Chondrocyte (in vitro differentiated cells): ENCODE data around the gene HIP1. TPM values are rescaled to one million over a fixed set of nuclear protein-coding genes. Genes with fewer than 3 reads are reported as not detected.
A peak's percentile ranks its signal among the peaks of the same experiment; 100 is the strongest.
"Not testable (repeated sequence)": the region's sequence is repeated elsewhere in the genome, so short reads cannot be mapped to it uniquely, and the experiment has no call there.

ENCODE experiments used
- DNase-seq: peaks from one replicate; pipeline ENCODE4 v3.0.0; 2021; ENCODE audit warnings: mixed read lengths, low spot score
- H3K27ac Mint-ChIP-seq: one replicate; pipeline ENCODE4 v1.8.0; 2021; ENCODE audit warnings: mild to moderate bottlenecking, moderate library complexity, mixed read lengths; ENCODE audit not compliant: unreplicated experiment
- H3K27me3 Mint-ChIP-seq: 2 replicates; pipeline ENCODE4 v1.8.0; 2021; ENCODE audit warnings: low read depth, mixed read lengths
- H3K36me3 Mint-ChIP-seq: 2 replicates; pipeline ENCODE4 v1.8.0; 2021; ENCODE audit warnings: low read depth, mixed read lengths
- H3K4me1 Mint-ChIP-seq: 2 replicates; pipeline ENCODE4 v1.8.0; 2021; ENCODE audit warnings: low read depth, mild to moderate bottlenecking, mixed read lengths
- H3K4me3 Mint-ChIP-seq: one replicate; pipeline ENCODE4 v1.8.0; 2021; ENCODE audit warnings: mild to moderate bottlenecking, moderate library complexity, mixed read lengths; ENCODE audit not compliant: unreplicated experiment
- H3K9me3 Mint-ChIP-seq: 2 replicates; pipeline ENCODE4 v1.8.0; 2021; ENCODE audit warnings: low read depth, mixed read lengths
- total RNA-seq: library from RNA; stranded (reverse); gene quantifications from 3 replicates; pipeline ENCODE4 v1.2.1, GENCODE V29; 2021
- TF ChIP-seq, protein P1 (sequence below): fragments of 200-600 bp; sonication (generic); IDR thresholded peaks from 2 replicates; pipeline ENCODE4 v1.5.0; 2021; ENCODE audit warnings: antibody characterized with exemption, mild to moderate bottlenecking, moderate library complexity

Gene HIP1
- total RNA-seq, 1 donor from 2014 or later = 46.6 TPM

- TF ChIP-seq, protein P1, sequence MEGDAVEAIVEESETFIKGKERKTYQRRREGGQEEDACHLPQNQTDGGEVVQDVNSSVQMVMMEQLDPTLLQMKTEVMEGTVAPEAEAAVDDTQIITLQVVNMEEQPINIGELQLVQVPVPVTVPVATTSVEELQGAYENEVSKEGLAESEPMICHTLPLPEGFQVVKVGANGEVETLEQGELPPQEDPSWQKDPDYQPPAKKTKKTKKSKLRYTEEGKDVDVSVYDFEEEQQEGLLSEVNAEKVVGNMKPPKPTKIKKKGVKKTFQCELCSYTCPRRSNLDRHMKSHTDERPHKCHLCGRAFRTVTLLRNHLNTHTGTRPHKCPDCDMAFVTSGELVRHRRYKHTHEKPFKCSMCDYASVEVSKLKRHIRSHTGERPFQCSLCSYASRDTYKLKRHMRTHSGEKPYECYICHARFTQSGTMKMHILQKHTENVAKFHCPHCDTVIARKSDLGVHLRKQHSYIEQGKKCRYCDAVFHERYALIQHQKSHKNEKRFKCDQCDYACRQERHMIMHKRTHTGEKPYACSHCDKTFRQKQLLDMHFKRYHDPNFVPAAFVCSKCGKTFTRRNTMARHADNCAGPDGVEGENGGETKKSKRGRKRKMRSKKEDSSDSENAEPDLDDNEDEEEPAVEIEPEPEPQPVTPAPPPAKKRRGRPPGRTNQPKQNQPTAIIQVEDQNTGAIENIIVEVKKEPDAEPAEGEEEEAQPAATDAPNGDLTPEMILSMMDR = no peak
- Mint-ChIP-seq H3K9me3 (no peaks in the 10 kb centered on the region), H3K36me3 (peaks cover 30% of the 10 kb centered on the region), H3K4me3 (no peak overlapping the region), H3K27ac (peak overlapping the region; percentile 25), H3K4me1 (peaks cover 12% of the 10 kb centered on the region), H3K27me3 (no peaks in the 10 kb centered on the region)
- no peak for DNase-seq
Measured at GRCh38 chr7:75534727-75535307, 203.9 kb downstream of the HIP1 start.

GRCh38 chr7:75533926-75534325 lies 204.8 kb downstream of the HIP1 start:
- TF ChIP-seq, protein P1 = no peak
- no peak overlapping the region for H3K4me3 Mint-ChIP-seq

DNA sequence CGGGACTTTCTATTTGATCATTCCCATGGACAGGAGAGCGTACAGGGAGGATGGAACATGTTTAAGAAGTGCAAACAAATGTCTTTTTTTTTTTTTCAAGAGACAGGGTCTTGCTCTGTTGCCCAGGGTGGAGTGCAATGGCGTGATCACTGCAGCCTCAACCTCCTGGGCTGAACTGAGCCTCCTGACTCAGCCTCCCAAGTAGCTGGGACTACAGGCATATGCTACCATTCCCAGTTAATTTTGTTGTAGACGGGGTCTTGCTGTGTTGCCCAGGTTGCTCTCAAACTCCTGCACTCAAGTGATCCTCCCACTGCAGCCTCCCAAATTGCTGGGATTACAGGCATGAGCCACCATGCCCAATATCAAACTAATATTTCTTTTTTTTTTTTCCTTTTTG lies 206.1 kb downstream of the HIP1 start:
- no peak overlapping the region for H3K4me3 Mint-ChIP-seq
- no peak overlapping the region for H3K27ac Mint-ChIP-seq
- TF ChIP-seq, protein P1 = no peak
- H3K27me3 Mint-ChIP-seq = no peaks in the 10 kb centered on the region
- H3K4me1 Mint-ChIP-seq = peaks cover 16% of the 10 kb centered on the region
- no peaks in the 10 kb centered on the region for H3K9me3 Mint-ChIP-seq
- H3K36me3 Mint-ChIP-seq = peaks cover 16% of the 10 kb centered on the region
- DNase-seq = no peak

More at GRCh38 chr7:75533926-75534325, 204.8 kb downstream of the HIP1 start:
- DNase-seq = no peak
- H3K9me3 Mint-ChIP-seq = no peaks in the 10 kb centered on the region
- H3K27ac Mint-ChIP-seq = no peak overlapping the region
- H3K36me3 Mint-ChIP-seq = peaks cover 22% of the 10 kb centered on the region
- H3K4me1 Mint-ChIP-seq = peaks cover 12% of the 10 kb centered on the region
- H3K27me3 Mint-ChIP-seq = no peaks in the 10 kb centered on the region

DNA sequence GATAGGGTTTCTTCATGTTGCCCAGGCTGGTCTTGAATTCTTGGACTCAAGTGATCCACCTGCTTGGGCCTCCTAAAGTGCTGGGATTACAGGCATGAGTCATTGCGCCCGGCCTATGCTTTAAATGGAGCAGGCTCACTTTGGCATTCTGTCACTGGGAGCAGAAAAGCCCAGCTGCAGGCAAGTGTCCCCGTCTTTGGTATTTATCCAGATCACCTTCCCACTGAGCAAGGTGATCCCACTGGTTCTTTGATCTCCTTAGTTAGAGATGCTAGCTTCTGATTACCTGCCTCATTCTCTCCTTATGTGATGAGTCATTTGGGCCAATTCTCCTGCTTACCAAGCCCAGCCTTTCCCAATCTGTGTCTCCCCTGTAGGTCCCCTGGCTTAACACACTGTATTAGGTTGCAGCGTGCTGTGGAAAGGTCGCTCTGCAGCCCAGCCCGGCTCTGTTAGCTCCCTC lies 207.4 kb downstream of the HIP1 start:
- Mint-ChIP-seq H3K9me3 (no peaks in the 10 kb centered on the region), H3K27ac (peak overlapping the region; percentile 12), H3K4me1 (peaks cover 26% of the 10 kb centered on the region), H3K27me3 (no peaks in the 10 kb centered on the region), H3K36me3 (peaks cover 9% of the 10 kb centered on the region), H3K4me3 (no peak overlapping the region)
- DNase-seq = no peak
- TF ChIP-seq, protein P1 = no peak

DNA sequence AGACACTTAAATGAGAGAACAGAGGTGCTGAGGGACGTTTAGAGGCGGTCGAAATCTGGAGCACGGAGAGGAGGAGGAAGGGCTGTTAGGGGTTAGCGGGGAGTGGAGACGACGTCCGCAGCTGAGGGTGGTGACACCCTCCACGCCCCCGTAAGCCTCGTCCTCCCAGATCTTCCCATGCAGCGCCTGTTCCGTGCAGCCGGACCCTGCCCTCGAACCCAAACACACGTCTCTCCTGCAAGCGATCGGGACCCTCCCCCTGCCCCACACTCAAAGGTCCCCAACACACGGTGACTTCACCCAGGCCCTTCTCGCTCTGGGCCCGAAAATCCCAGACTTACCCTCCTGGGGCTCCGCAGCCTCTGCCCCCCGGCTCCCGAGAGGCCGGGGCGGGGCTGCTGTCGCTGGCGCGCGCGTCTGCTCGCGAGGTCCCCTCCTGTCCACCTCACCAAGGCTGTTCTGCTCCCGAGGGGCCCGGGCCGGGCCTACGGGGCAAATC lies 211.5 kb downstream of the HIP1 start:
- Mint-ChIP-seq H3K4me1 (peaks cover 26% of the 10 kb centered on the region), H3K4me3 (peak overlapping the region; percentile 79), H3K27ac (peak overlapping the region; percentile 96), H3K36me3 (peaks cover 24% of the 10 kb centered on the region)
- DNase-seq, H3K9me3 Mint-ChIP-seq, H3K27me3 Mint-ChIP-seq: not testable (repeated sequence)

DNA sequence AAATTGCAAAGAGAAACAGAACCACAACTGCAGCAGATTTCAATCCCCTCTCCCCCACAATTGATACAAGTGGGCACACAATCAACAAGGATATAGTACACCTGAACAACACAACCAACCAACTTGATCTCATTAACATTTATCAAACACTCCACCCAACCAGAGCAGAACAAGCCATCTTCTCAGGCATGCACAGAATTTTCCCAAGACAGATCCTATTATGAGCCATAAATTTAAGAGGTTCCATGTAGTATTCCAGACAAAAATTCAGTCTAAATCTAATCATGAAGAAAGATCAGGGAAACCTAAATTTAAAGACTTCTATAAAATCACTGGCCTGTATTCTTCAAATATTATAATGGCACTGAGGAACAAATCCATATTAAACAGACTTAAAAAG lies 217.0 kb downstream of the HIP1 start:
- H3K27me3 Mint-ChIP-seq = not testable (repeated sequence)

GRCh38 chr7:75518842-75519241 lies 219.9 kb downstream of the HIP1 start:
- H3K36me3 Mint-ChIP-seq = peaks cover 35% of the 10 kb centered on the region
- not testable (repeated sequence) for DNase-seq, H3K9me3 Mint-ChIP-seq, H3K27me3 Mint-ChIP-seq, H3K4me3 Mint-ChIP-seq, H3K27ac Mint-ChIP-seq, H3K4me1 Mint-ChIP-seq

More for the DNA sequence above, 217.0 kb downstream of the HIP1 start:
- Mint-ChIP-seq H3K4me1 (peaks cover 20% of the 10 kb centered on the region), H3K36me3 (peaks cover 42% of the 10 kb centered on the region)
- not testable (repeated sequence) for H3K4me3 Mint-ChIP-seq, DNase-seq, H3K27ac Mint-ChIP-seq, H3K9me3 Mint-ChIP-seq

GRCh38 chr7:75509033-75509432 lies 229.7 kb downstream of the HIP1 start:
- DNase-seq, H3K9me3 Mint-ChIP-seq, H3K4me1 Mint-ChIP-seq, H3K27ac Mint-ChIP-seq, H3K4me3 Mint-ChIP-seq, H3K36me3 Mint-ChIP-seq, H3K27me3 Mint-ChIP-seq: not testable (repeated sequence)

DNA sequence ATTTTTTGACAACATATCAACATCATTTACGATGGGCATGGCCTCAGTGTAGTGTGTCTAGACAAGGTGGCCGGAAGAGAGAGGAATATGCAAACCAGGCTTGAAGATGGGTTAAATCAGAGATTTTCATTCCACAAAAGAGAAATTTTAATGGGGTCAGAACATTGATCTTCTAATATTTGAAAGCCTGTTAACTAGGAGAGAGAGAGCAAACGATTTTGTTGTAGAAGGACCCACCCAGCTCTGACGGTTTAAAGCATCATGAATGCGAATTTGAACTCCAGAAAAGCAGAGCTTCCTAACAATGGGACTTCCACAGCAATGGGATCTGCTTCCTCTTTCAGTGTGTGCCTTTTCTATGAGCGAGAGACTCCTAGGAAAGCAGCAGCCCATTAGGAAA lies 246.7 kb downstream of the HIP1 start, which contains the start of gene SPDYE5:
Gene SPDYE5 (plus strand): TSS at position 301 of the 400 bp plus-strand sequence. CDS start 1,728 bp downstream, outside the sequence.
- not testable (repeated sequence) for H3K36me3 Mint-ChIP-seq, H3K9me3 Mint-ChIP-seq, H3K27me3 Mint-ChIP-seq, H3K4me1 Mint-ChIP-seq, H3K4me3 Mint-ChIP-seq, DNase-seq, H3K27ac Mint-ChIP-seq
